SK-N-SH treated with all-trans-retinoic acid at 6 μM for 48 hours (cell line): Measurements from ENCODE around the gene PARD3B.

Source experiments
- ATAC-seq: fragments of 200-7000 bp; cut with Tn5 transposase; 3 replicates; pipeline ENCODE4 v1.9.1; 2020; ENCODE audit warnings: mild to moderate bottlenecking, moderate library complexity
- ARNTL ChIP-seq: fragments of 450-650 bp; formaldehyde crosslinking; IDR thresholded peaks from 2 replicates; pipeline ENCODE4 v1.5.0; 2020; ENCODE audit warnings: low read depth, mild to moderate bottlenecking, moderate library complexity, borderline replicate concordance
- BACH2 ChIP-seq: fragments of 250-450 bp; sonication (Bioruptor Pico); IDR thresholded peaks from 2 replicates; pipeline ENCODE4 v1.9.0; 2021; ENCODE audit warnings: mild to moderate bottlenecking, borderline replicate concordance
- CSDC2 ChIP-seq: fragments of 250-450 bp; sonication (Bioruptor Pico); IDR thresholded peaks from 2 replicates; pipeline ENCODE4 v1.5.0; 2020; ENCODE audit warnings: mild to moderate bottlenecking, moderate library complexity
- ESRRG ChIP-seq: fragments of 250-450 bp; sonication (Bioruptor Pico); IDR thresholded peaks from 2 replicates; pipeline ENCODE4 v1.6.1; 2021; ENCODE audit warnings: mild to moderate bottlenecking
- GLIS3 ChIP-seq: fragments of 250-450 bp; sonication (Bioruptor Pico); IDR thresholded peaks from 2 replicates; pipeline ENCODE4 v1.5.0; 2020; ENCODE audit warnings: mild to moderate bottlenecking, moderate library complexity
- ISL1 ChIP-seq: fragments of 250-450 bp; sonication (Bioruptor Pico); IDR thresholded peaks from 2 replicates; pipeline ENCODE4 v2.1.2; 2022; ENCODE audit warnings: mild to moderate bottlenecking, moderate library complexity
- OSR1 ChIP-seq: fragments of 250-450 bp; sonication (Bioruptor Pico); IDR thresholded peaks from 2 replicates; pipeline ENCODE4 v1.8.0; 2022; ENCODE audit warnings: moderate library complexity, mild to moderate bottlenecking, inconsistent platforms
- PPARA ChIP-seq: fragments of 250-450 bp; sonication (Bioruptor Pico); IDR thresholded peaks from 2 replicates; pipeline ENCODE4 v1.5.0; 2020; ENCODE audit warnings: mild to moderate bottlenecking, borderline replicate concordance
- RARB ChIP-seq: fragments of 250-450 bp; sonication (Bioruptor Pico); IDR thresholded peaks from 2 replicates; pipeline ENCODE4 v1.8.0; 2021; ENCODE audit warnings: mild to moderate bottlenecking, moderate library complexity
- SNAI2 ChIP-seq: fragments of 250-450 bp; sonication (Bioruptor Pico); IDR thresholded peaks from 2 replicates; pipeline ENCODE4 v1.5.0; 2020; ENCODE audit warnings: mild to moderate bottlenecking, moderate library complexity
- TCF4 ChIP-seq: fragments of 250-450 bp; sonication (Bioruptor Pico); IDR thresholded peaks from 2 replicates; pipeline ENCODE4 v1.8.0; 2021; ENCODE audit warnings: mild to moderate bottlenecking, moderate library complexity, borderline replicate concordance
- TOX ChIP-seq: fragments of 250-450 bp; sonication (Bioruptor Pico); IDR thresholded peaks from 2 replicates; pipeline ENCODE4 v1.8.0; 2021; ENCODE audit warnings: mild to moderate bottlenecking, moderate library complexity, borderline replicate concordance
- ZC3H10 ChIP-seq: fragments of 250-450 bp; sonication (Bioruptor Pico); IDR thresholded peaks from 2 replicates; pipeline ENCODE4 v1.5.1; 2021; ENCODE audit warnings: mild to moderate bottlenecking, moderate library complexity
- ZFP3 ChIP-seq: fragments of 250-450 bp; sonication (Bioruptor Pico); IDR thresholded peaks from 2 replicates; pipeline ENCODE4 v1.5.0; 2020; ENCODE audit warnings: mild to moderate bottlenecking, moderate library complexity
- ZFP30 ChIP-seq: fragments of 450-650 bp; formaldehyde crosslinking; IDR thresholded peaks from 2 replicates; pipeline ENCODE4 v1.5.0; 2022; ENCODE audit warnings: mild to moderate bottlenecking, moderate library complexity
- ZNF70 ChIP-seq: fragments of 450-650 bp; formaldehyde crosslinking; IDR thresholded peaks from 2 replicates; pipeline ENCODE4 v1.5.0; 2020; ENCODE audit warnings: mild to moderate bottlenecking, moderate library complexity
- ZNF8 ChIP-seq: fragments of 450-650 bp; formaldehyde crosslinking; IDR thresholded peaks from 2 replicates; pipeline ENCODE4 v1.5.0; 2020; ENCODE audit warnings: mild to moderate bottlenecking, moderate library complexity
- TF ChIP-seq, protein P1 (sequence below): fragments of 250-450 bp; sonication (Bioruptor Pico); IDR thresholded peaks from 2 replicates; pipeline ENCODE4 v1.5.1; 2021; ENCODE audit warnings: mild to moderate bottlenecking, moderate library complexity
- TF ChIP-seq, protein P2 (sequence below): fragments of 250-450 bp; sonication (Bioruptor Pico); IDR thresholded peaks from 2 replicates; pipeline ENCODE4 v1.5.1; 2020; ENCODE audit warnings: low read depth, mild to moderate bottlenecking, moderate library complexity
- TF ChIP-seq, protein P3 (sequence below): fragments of 250-450 bp; sonication (Bioruptor Pico); IDR thresholded peaks from 2 replicates; pipeline ENCODE4 v1.8.0; 2021; ENCODE audit warnings: low read depth, mild to moderate bottlenecking, moderate library complexity, borderline replicate concordance
- TF ChIP-seq, protein P4 (sequence below): fragments of 250-450 bp; sonication (Bioruptor Pico); IDR thresholded peaks from 2 replicates; pipeline ENCODE4 v1.5.0; 2020; ENCODE audit warnings: mild to moderate bottlenecking, moderate library complexity
- TF ChIP-seq, protein P5 (sequence below): fragments of 250-450 bp; sonication (Bioruptor Pico); IDR thresholded peaks from 2 replicates; pipeline ENCODE4 v1.8.0; 2020; ENCODE audit warnings: mild to moderate bottlenecking, moderate library complexity, borderline replicate concordance

Gene PARD3B

DNA sequence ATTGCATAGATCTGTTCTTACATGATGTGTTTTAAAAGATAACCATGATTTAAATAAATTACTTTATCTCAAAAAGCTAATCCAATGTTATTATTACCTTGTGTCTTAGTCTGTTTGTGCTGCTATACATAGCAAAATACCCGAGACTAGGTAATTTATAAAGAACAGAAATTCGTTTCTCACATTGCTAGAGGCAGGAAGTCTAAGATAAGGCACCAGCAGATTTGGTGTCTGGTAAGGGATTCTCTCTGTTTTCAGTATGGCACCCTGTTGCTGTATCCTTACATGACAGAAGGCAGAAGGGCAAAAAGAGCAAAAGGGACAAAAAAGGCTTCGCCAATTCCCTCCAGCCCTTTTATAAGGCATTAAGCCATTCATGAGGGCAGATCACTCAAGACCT is 533.9 kb downstream of the PARD3B start (continued):
- TF ChIP-seq, protein P1, sequence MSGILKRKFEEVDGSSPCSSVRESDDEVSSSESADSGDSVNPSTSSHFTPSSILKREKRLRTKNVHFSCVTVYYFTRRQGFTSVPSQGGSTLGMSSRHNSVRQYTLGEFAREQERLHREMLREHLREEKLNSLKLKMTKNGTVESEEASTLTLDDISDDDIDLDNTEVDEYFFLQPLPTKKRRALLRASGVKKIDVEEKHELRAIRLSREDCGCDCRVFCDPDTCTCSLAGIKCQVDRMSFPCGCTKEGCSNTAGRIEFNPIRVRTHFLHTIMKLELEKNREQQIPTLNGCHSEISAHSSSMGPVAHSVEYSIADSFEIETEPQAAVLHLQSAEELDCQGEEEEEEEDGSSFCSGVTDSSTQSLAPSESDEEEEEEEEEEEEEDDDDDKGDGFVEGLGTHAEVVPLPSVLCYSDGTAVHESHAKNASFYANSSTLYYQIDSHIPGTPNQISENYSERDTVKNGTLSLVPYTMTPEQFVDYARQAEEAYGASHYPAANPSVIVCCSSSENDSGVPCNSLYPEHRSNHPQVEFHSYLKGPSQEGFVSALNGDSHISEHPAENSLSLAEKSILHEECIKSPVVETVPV: no peak
- TF ChIP-seq, protein P2, sequence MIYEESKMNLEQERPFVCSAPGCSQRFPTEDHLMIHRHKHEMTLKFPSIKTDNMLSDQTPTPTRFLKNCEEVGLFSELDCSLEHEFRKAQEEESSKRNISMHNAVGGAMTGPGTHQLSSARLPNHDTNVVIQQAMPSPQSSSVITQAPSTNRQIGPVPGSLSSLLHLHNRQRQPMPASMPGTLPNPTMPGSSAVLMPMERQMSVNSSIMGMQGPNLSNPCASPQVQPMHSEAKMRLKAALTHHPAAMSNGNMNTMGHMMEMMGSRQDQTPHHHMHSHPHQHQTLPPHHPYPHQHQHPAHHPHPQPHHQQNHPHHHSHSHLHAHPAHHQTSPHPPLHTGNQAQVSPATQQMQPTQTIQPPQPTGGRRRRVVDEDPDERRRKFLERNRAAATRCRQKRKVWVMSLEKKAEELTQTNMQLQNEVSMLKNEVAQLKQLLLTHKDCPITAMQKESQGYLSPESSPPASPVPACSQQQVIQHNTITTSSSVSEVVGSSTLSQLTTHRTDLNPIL (CRISPR knock-in tag): no peak
- TF ChIP-seq BACH2 (CRISPR knock-in tag) (no peak), ZFP3 (no peak), ZNF8 (no peak)

DNA sequence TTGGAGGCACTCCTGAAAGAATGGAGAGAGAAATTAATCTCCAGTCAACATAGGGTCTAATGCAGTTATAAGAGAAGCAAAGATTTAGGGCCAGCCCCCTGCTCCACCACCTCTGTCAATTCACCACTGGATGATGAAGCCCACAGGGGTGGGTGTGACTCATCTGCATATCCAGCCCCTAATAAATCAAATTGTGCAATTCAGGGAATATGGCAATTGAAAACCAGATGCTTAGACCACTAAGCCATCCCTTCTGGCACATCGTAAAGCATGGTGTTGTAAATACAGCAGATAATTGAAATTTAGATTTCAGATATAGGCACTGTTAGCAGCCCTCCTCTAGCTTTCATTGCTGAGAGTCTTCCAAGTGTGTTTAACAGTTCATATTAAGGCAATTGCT is 541.4 kb downstream of the PARD3B start:
- ATAC-seq: no peak
- TF ChIP-seq TCF4 (CRISPR knock-in tag) (no peak), TOX (CRISPR knock-in tag) (no peak), RARB (no peak), ISL1 (CRISPR knock-in tag) (no peak), ZFP3 (no peak), CSDC2 (CRISPR knock-in tag) (no peak), GLIS3 (no peak), PPARA (no peak), BACH2 (CRISPR knock-in tag) (no peak), ZNF70 (no peak), ESRRG (CRISPR knock-in tag) (no peak), ZC3H10 (CRISPR knock-in tag) (no peak), ZFP30 (CRISPR knock-in tag) (no peak), ZNF8 (no peak), SNAI2 (CRISPR knock-in tag) (no peak), OSR1 (CRISPR knock-in tag) (no peak), ARNTL (CRISPR knock-in tag) (no peak)
- TF ChIP-seq, protein P3, sequence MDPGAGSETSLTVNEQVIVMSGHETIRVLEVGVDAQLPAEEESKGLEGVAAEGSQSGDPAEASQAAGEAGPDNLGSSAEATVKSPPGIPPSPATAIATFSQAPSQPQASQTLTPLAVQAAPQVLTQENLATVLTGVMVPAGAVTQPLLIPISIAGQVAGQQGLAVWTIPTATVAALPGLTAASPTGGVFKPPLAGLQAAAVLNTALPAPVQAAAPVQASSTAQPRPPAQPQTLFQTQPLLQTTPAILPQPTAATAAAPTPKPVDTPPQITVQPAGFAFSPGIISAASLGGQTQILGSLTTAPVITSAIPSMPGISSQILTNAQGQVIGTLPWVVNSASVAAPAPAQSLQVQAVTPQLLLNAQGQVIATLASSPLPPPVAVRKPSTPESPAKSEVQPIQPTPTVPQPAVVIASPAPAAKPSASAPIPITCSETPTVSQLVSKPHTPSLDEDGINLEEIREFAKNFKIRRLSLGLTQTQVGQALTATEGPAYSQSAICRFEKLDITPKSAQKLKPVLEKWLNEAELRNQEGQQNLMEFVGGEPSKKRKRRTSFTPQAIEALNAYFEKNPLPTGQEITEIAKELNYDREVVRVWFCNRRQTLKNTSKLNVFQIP: no peak
- TF ChIP-seq, protein P4, sequence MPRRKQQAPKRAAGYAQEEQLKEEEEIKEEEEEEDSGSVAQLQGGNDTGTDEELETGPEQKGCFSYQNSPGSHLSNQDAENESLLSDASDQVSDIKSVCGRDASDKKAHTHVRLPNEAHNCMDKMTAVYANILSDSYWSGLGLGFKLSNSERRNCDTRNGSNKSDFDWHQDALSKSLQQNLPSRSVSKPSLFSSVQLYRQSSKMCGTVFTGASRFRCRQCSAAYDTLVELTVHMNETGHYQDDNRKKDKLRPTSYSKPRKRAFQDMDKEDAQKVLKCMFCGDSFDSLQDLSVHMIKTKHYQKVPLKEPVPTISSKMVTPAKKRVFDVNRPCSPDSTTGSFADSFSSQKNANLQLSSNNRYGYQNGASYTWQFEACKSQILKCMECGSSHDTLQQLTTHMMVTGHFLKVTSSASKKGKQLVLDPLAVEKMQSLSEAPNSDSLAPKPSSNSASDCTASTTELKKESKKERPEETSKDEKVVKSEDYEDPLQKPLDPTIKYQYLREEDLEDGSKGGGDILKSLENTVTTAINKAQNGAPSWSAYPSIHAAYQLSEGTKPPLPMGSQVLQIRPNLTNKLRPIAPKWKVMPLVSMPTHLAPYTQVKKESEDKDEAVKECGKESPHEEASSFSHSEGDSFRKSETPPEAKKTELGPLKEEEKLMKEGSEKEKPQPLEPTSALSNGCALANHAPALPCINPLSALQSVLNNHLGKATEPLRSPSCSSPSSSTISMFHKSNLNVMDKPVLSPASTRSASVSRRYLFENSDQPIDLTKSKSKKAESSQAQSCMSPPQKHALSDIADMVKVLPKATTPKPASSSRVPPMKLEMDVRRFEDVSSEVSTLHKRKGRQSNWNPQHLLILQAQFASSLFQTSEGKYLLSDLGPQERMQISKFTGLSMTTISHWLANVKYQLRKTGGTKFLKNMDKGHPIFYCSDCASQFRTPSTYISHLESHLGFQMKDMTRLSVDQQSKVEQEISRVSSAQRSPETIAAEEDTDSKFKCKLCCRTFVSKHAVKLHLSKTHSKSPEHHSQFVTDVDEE (CRISPR knock-in tag): no peak
- TF ChIP-seq, protein P5, sequence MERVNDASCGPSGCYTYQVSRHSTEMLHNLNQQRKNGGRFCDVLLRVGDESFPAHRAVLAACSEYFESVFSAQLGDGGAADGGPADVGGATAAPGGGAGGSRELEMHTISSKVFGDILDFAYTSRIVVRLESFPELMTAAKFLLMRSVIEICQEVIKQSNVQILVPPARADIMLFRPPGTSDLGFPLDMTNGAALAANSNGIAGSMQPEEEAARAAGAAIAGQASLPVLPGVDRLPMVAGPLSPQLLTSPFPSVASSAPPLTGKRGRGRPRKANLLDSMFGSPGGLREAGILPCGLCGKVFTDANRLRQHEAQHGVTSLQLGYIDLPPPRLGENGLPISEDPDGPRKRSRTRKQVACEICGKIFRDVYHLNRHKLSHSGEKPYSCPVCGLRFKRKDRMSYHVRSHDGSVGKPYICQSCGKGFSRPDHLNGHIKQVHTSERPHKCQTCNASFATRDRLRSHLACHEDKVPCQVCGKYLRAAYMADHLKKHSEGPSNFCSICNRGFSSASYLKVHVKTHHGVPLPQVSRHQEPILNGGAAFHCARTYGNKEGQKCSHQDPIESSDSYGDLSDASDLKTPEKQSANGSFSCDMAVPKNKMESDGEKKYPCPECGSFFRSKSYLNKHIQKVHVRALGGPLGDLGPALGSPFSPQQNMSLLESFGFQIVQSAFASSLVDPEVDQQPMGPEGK (CRISPR knock-in tag): no peak

DNA sequence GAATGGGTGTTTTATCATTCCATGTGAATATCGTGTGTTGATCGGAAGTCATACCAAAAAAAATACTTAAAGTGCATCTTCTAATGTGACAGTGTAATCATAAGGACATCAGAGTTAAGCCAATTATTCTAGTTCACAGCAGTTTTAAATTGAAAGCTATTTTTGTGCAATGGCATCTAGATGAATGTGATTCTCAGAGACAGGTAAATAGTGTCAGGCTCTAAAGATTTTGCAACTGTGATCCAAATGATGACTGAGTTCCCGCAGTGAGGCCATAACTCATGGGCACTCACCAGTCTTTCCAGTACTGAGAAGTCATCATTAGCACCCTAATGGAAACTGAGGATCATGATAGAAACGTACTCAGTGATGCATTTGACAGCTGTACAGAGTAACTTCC is 542.6 kb downstream of the PARD3B start:
- TF ChIP-seq RARB (no peak), ZNF70 (no peak), ZNF8 (no peak), ZFP3 (no peak), GLIS3 (no peak), ARNTL (CRISPR knock-in tag) (no peak), PPARA (no peak), ZFP30 (CRISPR knock-in tag) (no peak), BACH2 (CRISPR knock-in tag) (no peak), OSR1 (CRISPR knock-in tag) (no peak)
- TF ChIP-seq, protein P4 (CRISPR knock-in tag): no peak
- TF ChIP-seq, protein P5 (CRISPR knock-in tag): no peak
- no peak for ATAC-seq
